C4-2B (cell line): ENCODE data around the gene KCNAB2.

Experiments
- CTCF ChIP-seq: fragments of 450-650 bp; conservative IDR thresholded peaks from 2 replicates; pipeline ENCODE4 v1.5.1; 2017; ENCODE audit warnings: mild to moderate bottlenecking
- ZFX ChIP-seq: fragments of 450-650 bp; IDR thresholded peaks from 2 replicates; pipeline ENCODE4 v1.6.1; 2017

- TF ChIP-seq CTCF (no peak), ZFX (no peak)
Observed at GRCh38 chr1:6142036-6142621, 96.4 kb downstream of the KCNAB2 start.
